ENCODE results near the gene APOA1.

The APOA1 gene

DNA sequence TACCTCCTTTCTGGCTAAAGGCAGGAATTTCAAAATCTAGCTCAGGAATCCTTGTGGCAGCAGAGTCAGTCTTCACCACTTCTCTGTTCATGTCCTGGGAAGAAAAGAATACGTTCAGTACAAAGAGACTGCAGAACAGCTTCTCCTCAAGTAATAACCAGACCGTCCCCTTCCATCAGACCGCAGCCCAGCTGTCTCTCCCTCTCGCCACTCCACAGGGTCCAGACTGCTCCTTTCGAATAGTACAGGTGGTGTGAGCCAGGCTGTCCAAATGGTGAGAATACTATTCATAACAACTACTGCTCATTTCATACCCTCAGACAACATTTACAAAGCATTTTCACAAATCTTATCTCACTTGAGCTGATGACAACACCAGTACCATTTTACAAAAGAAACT is 50.5 kb downstream of the APOA1 start:
- DNase-seq: no peak

GRCh38 chr11:116786326-116786725 is 51.1 kb downstream of the APOA1 start:
- DNase-seq: no peak
